Measurements from ENCODE around the gene SPSB3. TPM values are rescaled to one million over a fixed set of nuclear protein-coding genes. Genes with fewer than 3 reads are reported as not detected.

SPSB3 gene
- polyA plus RNA-seq = 100 to 1,000 TPM in 2 of 4 donors, 10 to 100 TPM in 2; 41.3 to 197 (median 97.4) TPM
- long read RNA-seq, donor 1 = 0 reads
- long read RNA-seq, donor 2, partial matches to known transcripts = 0 of 12 reads
- long read RNA-seq, donor 2, other reads (novel, unspliced or antisense) = 6 of 12 reads
- long read RNA-seq, donor 3, transcript SPSB3-208 (7 exons, 1,784 nt) = major isoform, 5 of 15 reads
- long read RNA-seq, donor 3, partial matches to known transcripts = 0 of 15 reads
- long read RNA-seq, donor 3, other reads (novel, unspliced or antisense) = 0 of 15 reads
- long read RNA-seq, donor 4 = 0 reads
- long read RNA-seq, donor 5, partial matches to known transcripts = 0 of 3 reads
- long read RNA-seq, donor 5, other reads (novel, unspliced or antisense) = 0 of 3 reads
- long read RNA-seq, donor 6, transcript SPSB3-208 (7 exons, 1,784 nt) = major isoform, 7 of 10 reads
- long read RNA-seq, donor 6, partial matches to known transcripts = 0 of 10 reads
- long read RNA-seq, donor 6, other reads (novel, unspliced or antisense) = 0 of 10 reads
- long read RNA-seq, donor 7, transcript SPSB3-209 (6 exons, 1,628 nt) = minor isoform, 7 of 88 reads
- long read RNA-seq, donor 7, transcript SPSB3-208 (7 exons, 1,784 nt) = major isoform, 17 of 88 reads
- long read RNA-seq, donor 7, partial matches to known transcripts = 16 of 88 reads
- long read RNA-seq, donor 7, other reads (novel, unspliced or antisense) = 39 of 88 reads
- long read RNA-seq, donor 8, partial matches to known transcripts = 0 of 2 reads
- long read RNA-seq, donor 8, other reads (novel, unspliced or antisense) = 0 of 2 reads
- long read RNA-seq, donor 9, partial matches to known transcripts = 0 of 2 reads
- long read RNA-seq, donor 9, other reads (novel, unspliced or antisense) = 0 of 2 reads
- long read RNA-seq, donor 10, transcript SPSB3-208 (7 exons, 1,784 nt) = major isoform, 8 of 48 reads
- long read RNA-seq, donor 10, partial matches to known transcripts = 12 of 48 reads
- long read RNA-seq, donor 10, other reads (novel, unspliced or antisense) = 22 of 48 reads

DNA sequence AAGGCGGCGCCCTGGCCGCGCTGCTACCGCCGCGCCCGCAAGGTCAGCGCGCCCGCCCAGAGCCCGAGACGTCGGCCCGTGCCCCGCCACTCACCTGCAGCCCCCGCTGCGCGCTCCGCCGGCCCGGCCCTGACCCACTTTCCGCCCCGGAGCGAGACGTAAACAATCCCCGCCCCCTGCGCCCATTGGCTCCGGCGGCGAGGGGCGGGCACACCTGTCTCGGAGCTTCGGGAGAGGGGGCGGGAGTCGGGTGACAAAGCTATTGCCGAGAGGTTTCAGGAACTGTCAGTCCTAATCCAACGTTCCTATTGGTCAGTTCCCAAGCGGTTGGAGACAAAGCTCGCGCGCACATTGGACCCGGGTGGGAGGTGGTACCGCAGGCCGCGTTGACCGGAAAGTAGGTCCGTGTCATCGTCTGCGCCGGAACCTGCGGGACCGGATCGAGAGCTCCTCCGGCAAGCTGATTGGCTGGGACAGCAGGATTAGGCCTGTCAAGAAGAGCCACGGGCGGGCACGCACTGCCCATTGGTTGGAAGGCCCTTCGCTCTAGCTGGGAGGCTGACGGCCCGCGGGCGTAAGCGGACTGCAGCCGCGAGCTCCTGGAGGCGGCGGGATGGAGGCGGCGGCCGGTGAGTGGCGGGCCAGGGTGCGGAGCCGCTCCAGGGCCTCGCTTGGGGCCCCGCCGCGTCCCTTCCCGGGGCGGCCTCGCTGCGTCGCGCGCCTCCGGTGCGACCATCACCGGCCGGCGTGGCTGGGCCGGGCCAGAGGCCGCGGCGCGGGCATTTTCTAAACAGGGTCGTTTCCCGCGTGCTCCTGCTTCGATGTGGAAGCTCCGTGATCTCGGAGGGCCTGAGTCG lies at the start of gene SPSB3, which contains the start of gene NUBP2:
TSS of gene SPSB3 (minus strand) at position 164 of the 857 bp plus-strand sequence. CDS start 1,088 bp downstream, outside the sequence.
TSS of gene NUBP2 (plus strand) at position 553 of the 857 bp plus-strand sequence. CDS start at position 614, 61 bp downstream.
- Histone ChIP-seq H3K27ac (ENCODE audit: low read depth in 1 of 3, low read length in 2 of 3) (peak within 1 kb of the TSS; percentile 58 to 80 (median 72)), H3K36me3 (ENCODE audit: control insufficient read depth in 3 of 3, insufficient read depth in 2 of 3, low read depth in 1 of 3, low read length in 3 of 3) (peaks cover 0 to 70% (median 0%) of the 10 kb centered on the region in 3 donors), H3K4me3 (ENCODE audit: low read depth in 1 of 3, low read length in 3 of 3) (peak within 1 kb of the TSS; percentile 77 to 91 (median 88)), H3K27me3 (ENCODE audit: control insufficient read depth in 3 of 3, insufficient read depth in 3 of 3, low read length in 3 of 3) (no peaks in the 10 kb centered on the region), H3K9me3 (ENCODE audit: control insufficient read depth in 2 of 2, insufficient read depth in 1 of 2, low read depth in 1 of 2, low read length in 1 of 2) (no peaks in the 10 kb centered on the region), H3K4me1 (ENCODE audit: control insufficient read depth in 3 of 3, insufficient read depth in 2 of 3, low read depth in 1 of 3, low read length in 2 of 3) (peaks cover 3 to 26% (median 5%) of the 10 kb centered on the region in 3 donors)
- FAIRE-seq (peak; percentile 98), DNase-seq (peak; percentile 100)
- 0% methylated on average over 82 to 102 of the region's 102 CpGs for WGBS, 3 donors

DNA sequence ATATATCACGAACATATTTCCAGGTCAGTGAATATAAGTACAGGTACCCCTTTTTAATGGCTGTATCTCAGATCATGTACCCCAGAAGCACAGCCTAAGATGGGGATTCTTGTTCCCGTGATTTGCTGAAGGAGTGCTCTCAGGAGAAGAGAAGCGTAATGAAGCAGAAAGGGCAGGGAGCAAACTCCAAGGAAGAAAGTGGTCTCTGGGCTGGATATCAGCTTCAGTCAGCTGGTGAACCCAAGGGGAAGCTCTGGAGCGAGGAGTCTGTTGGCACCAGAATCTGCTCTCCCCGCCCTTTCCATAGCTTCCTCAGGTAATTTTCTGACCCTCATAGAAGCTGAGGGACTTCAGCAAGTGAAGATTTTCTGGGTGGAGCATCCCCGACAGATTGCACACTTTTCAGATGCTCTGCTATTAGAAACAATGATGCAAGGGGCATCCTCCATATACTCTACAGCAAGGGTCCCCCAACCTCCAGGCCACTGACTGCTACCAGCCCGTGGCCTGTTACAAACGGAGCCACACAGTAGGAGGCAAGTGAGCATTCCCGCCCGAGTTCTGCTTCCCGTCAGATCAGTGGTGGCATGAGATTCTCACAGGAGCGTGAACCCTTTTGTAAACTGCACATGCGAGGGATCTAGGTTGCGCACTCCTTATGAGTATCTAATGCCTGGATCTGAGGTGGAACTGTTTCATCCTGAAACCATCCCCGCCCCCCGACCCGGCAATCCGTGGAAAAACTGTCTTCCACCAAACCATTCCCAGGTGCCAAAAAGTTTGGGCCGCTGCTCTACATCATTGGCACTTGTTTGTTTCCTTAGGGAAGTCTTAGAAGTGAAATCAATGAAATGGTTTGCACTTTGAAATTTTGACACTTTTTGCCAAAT lies 49.1 kb upstream of the SPSB3 start:
- FAIRE-seq = no peak
- 67 to 80% (median 76%) methylated on average over 19 of the region's 19 CpGs for WGBS, 3 donors
- Histone ChIP-seq H3K4me3 (ENCODE audit: low read depth in 1 of 3, low read length in 3 of 3) (no peak overlapping the region), H3K4me1 (ENCODE audit: control insufficient read depth in 3 of 3, insufficient read depth in 2 of 3, low read depth in 1 of 3, low read length in 2 of 3) (peaks cover 0 to 30% (median 3%) of the 10 kb centered on the region in 3 donors), H3K27me3 (ENCODE audit: control insufficient read depth in 3 of 3, insufficient read depth in 3 of 3, low read length in 3 of 3) (no peaks in the 10 kb centered on the region), H3K27ac (ENCODE audit: low read depth in 1 of 3, low read length in 2 of 3) (peak overlapping the region; percentile 43 to 90 (median 88)), H3K36me3 (ENCODE audit: control insufficient read depth in 3 of 3, insufficient read depth in 2 of 3, low read depth in 1 of 3, low read length in 3 of 3) (peaks cover 0 to 17% (median 0%) of the 10 kb centered on the region in 3 donors), H3K9me3 (ENCODE audit: control insufficient read depth in 2 of 2, insufficient read depth in 1 of 2, low read depth in 1 of 2, low read length in 1 of 2) (no peaks in the 10 kb centered on the region)
- peak; percentile 51 to 54 for DNase-seq

DNA sequence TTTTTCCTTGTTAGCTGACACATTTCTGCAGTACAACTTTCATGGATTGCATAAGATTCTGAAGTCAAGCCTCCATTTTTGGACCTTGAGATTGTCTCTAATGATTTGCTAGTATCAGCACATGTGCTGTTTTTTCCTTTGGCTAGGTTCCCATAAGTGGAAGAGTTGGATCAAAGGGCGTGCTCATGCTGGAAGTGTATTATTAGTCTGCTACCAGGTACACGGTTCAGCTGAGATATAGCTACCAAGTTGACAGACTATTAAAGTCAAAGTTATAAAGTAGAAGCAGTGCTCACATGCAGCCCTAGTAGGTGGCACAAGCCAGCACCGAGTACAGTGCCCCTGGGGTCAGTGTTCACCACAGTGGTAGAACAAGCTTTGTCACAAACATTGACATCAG lies 47.8 kb upstream of the SPSB3 start:
- Histone ChIP-seq H3K27ac (ENCODE audit: low read depth in 1 of 3, low read length in 2 of 3) (peak overlapping the region in 2 of 3 donors; percentile 60 to 88), H3K4me1 (ENCODE audit: control insufficient read depth in 3 of 3, insufficient read depth in 2 of 3, low read depth in 1 of 3, low read length in 2 of 3) (peaks cover 0 to 36% (median 3%) of the 10 kb centered on the region in 3 donors), H3K9me3 (ENCODE audit: control insufficient read depth in 2 of 2, insufficient read depth in 1 of 2, low read depth in 1 of 2, low read length in 1 of 2) (no peaks in the 10 kb centered on the region), H3K4me3 (ENCODE audit: low read depth in 1 of 3, low read length in 3 of 3) (peak overlapping the region in 1 of 3 donors; percentile 94), H3K36me3 (ENCODE audit: control insufficient read depth in 3 of 3, insufficient read depth in 2 of 3, low read depth in 1 of 3, low read length in 3 of 3) (peaks cover 0 to 17% (median 0%) of the 10 kb centered on the region in 3 donors), H3K27me3 (ENCODE audit: control insufficient read depth in 3 of 3, insufficient read depth in 3 of 3, low read length in 3 of 3) (no peaks in the 10 kb centered on the region)
- peak; percentile 93 to 99 for DNase-seq
- 10 to 52% (median 30%) methylated on average over 3 of the region's 3 CpGs for WGBS, 3 donors
- FAIRE-seq = no peak

DNA sequence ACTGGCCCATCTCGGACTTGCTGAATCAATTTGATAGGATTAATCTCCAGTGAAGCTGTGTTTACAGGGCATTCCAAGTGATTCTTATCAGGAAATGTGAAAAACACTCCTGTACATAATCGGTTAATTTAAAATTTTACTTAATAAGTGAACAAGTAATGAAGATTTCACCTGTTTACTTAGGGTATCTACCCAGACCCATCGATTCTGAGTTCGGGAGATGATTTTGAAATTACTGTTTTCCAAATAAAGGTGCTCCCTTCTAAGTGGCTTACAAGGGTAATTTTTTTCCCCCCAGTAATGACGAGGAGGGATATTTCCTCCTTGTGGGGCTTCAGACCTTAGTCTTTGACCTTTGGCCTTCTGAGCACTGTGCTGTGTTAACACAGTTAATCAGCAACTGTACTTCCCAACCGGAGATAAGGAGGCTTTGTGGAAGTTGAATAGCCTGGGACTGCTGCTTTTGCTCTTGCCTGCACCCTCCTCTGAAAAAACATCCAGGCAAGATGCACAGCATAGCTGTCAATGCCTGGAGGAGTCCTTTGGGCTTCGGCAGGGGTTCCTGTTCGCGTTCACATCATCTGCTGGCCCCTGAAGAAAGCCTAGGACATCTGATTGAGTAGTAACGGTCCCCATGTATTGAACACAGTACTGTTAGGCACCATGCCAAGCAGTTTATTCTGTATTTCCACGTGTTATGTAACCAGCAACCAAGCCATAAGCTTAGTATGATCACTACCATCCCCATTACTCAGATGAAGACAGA lies 46.5 kb upstream of the SPSB3 start:
- Histone ChIP-seq H3K36me3 (ENCODE audit: control insufficient read depth in 3 of 3, insufficient read depth in 2 of 3, low read depth in 1 of 3, low read length in 3 of 3) (peaks cover 0 to 17% (median 0%) of the 10 kb centered on the region in 3 donors), H3K27ac (ENCODE audit: low read depth in 1 of 3, low read length in 2 of 3) (peak overlapping the region; percentile 60 to 88 (median 78)), H3K4me3 (ENCODE audit: low read depth in 1 of 3, low read length in 3 of 3) (peak overlapping the region in 2 of 3 donors; percentile 72 to 94), H3K9me3 (ENCODE audit: control insufficient read depth in 2 of 2, insufficient read depth in 1 of 2, low read depth in 1 of 2, low read length in 1 of 2) (no peaks in the 10 kb centered on the region), H3K27me3 (ENCODE audit: control insufficient read depth in 3 of 3, insufficient read depth in 3 of 3, low read length in 3 of 3) (no peaks in the 10 kb centered on the region), H3K4me1 (ENCODE audit: control insufficient read depth in 3 of 3, insufficient read depth in 2 of 3, low read depth in 1 of 3, low read length in 2 of 3) (peaks cover 2 to 42% (median 3%) of the 10 kb centered on the region in 3 donors)
- FAIRE-seq (no peak), DNase-seq (peak; percentile 85 to 92)
- WGBS, 3 donors = 14 to 54% (median 27%) methylated on average over 11 of the region's 11 CpGs

DNA sequence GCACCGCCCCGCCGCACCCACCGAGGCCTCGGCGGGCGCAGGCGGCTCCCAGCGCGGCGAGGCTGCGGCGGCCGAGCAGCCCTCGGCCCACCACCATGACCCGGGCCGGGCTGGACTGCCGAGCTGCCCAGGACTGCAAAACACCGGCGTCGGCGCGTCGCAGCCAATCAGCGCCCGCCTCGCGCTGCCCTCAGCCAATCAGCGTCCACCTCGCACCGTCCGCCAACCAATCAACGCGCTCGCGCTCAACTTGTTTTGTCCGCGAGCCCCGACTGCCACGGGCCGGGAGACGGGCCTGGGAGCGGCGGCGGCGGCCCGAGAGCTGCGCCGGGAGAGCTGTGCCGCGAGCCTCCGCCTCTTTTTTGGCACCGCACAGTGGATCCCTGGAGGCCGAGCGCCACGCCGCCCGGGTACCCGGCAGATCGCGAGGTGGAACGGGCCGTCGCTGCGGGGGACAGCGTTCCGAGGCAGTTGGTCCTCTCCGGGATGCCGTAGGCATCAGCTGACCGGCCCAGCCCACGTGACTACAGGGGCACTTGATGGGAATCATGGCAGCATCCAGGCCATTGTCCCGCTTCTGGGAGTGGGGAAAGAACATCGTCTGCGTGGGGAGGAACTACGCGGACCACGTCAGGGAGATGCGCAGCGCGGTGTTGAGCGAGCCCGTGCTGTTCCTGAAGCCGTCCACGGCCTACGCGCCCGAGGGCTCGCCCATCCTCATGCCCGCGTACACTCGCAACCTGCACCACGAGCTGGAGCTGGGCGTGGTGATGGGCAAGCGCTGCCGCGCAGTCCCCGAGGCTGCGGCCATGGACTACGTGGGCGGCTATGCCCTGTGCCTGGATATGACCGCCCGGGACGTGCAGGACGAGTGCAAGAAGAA lies 44.6 kb upstream of the SPSB3 start, which contains the start of the genes FAHD1 and HAGH:
TSS of gene FAHD1 (plus strand) at position 516 of the 883 bp plus-strand sequence. CDS start at position 549, 33 bp downstream.
TSS of gene HAGH (minus strand) at position 135 of the 883 bp plus-strand sequence. CDS start at position 97, 38 bp downstream.
- peak; percentile 95 to 99 for DNase-seq
- 0 to 1% (median 0%) methylated on average over 84 to 104 of the region's 104 CpGs for WGBS, 3 donors
- H3K27me3 ChIP-seq (ENCODE audit: control insufficient read depth in 3 of 3, insufficient read depth in 3 of 3, low read length in 3 of 3) = no peaks in the 10 kb centered on the region
- H3K36me3 ChIP-seq (ENCODE audit: control insufficient read depth in 3 of 3, insufficient read depth in 2 of 3, low read depth in 1 of 3, low read length in 3 of 3) = peaks cover 0 to 18% (median 0%) of the 10 kb centered on the region in 3 donors
- no peaks in the 10 kb centered on the region for H3K9me3 ChIP-seq (ENCODE audit: control insufficient read depth in 2 of 2, insufficient read depth in 1 of 2, low read depth in 1 of 2, low read length in 1 of 2)
- H3K4me3 ChIP-seq (ENCODE audit: low read depth in 1 of 3, low read length in 3 of 3) = peak within 1 kb of the TSS; percentile 72 to 94 (median 73)
- FAIRE-seq = no peak
- peaks cover 2 to 32% (median 3%) of the 10 kb centered on the region in 3 donors for H3K4me1 ChIP-seq (ENCODE audit: control insufficient read depth in 3 of 3, insufficient read depth in 2 of 3, low read depth in 1 of 3, low read length in 2 of 3)
- peak within 1 kb of the TSS; percentile 82 to 88 (median 83) for H3K27ac ChIP-seq (ENCODE audit: low read depth in 1 of 3, low read length in 2 of 3)
